A549 (cell line): Measurements from ENCODE around the gene EGFL7.

Experiments
- POLR2A ChIP-seq: IDR thresholded peaks from 2 replicates; pipeline ENCODE4 v1.6.1; 2012; ENCODE audit warnings: mild to moderate bottlenecking, low read length
- TF ChIP-seq, protein P1 (sequence below): fragments of >200 bp; sonication (Bioruptor Twin); formaldehyde crosslinking; IDR thresholded peaks from 3 replicates; pipeline ENCODE4 v1.5.1; 2016
- TF ChIP-seq, protein P2 (sequence below): IDR thresholded peaks from 2 replicates; pipeline ENCODE4 v1.6.1; 2012

DNA sequence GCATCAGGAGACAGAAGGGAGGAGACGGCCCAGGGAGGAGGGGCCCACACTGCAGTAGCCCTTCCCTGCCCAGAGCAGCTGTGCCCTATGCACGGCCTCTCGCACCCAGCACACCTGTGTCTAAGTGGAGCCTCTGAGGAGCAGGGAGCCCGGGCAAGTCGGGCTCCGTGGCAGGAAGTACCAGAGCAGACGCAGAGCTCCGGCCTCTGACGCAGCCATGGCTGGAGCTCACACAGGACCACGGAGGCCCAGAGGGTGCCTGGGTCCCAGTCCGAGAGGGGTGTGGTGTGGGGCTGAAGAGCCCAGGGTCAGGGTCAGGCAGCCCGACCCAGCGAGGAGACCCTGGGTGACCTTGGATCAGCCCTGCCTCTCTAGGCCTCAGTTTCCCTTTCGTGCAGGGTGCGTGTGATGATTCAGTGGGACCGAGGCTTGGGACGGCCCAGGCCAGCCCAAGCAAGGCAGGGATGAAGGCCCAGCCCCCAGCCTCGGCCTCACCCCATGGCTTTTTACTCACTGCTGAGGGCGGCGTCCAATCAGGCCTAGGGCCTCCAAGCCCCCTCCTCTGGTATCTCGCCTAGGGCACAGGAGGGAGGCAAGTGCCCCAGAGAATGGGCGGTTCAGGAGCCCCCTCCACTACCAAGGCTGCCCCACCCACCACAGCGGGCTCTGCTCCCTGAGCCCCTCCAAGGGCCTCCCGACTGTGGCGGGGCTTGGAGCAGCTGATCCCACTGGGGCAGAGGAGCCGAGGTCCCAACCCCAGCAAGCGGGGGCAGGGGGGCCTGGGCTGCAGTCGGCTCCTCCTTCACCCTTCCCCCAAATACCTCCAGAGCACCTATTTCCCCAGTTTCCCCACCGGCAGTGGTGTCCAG, 28.8 kb downstream of the EGFL7 start:
- TF ChIP-seq POLR2A: no peak
- TF ChIP-seq, protein P1, sequence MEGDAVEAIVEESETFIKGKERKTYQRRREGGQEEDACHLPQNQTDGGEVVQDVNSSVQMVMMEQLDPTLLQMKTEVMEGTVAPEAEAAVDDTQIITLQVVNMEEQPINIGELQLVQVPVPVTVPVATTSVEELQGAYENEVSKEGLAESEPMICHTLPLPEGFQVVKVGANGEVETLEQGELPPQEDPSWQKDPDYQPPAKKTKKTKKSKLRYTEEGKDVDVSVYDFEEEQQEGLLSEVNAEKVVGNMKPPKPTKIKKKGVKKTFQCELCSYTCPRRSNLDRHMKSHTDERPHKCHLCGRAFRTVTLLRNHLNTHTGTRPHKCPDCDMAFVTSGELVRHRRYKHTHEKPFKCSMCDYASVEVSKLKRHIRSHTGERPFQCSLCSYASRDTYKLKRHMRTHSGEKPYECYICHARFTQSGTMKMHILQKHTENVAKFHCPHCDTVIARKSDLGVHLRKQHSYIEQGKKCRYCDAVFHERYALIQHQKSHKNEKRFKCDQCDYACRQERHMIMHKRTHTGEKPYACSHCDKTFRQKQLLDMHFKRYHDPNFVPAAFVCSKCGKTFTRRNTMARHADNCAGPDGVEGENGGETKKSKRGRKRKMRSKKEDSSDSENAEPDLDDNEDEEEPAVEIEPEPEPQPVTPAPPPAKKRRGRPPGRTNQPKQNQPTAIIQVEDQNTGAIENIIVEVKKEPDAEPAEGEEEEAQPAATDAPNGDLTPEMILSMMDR: no peak
- TF ChIP-seq, protein P2, sequence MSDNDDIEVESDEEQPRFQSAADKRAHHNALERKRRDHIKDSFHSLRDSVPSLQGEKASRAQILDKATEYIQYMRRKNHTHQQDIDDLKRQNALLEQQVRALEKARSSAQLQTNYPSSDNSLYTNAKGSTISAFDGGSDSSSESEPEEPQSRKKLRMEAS: no peak
